GM23338 (cell line): ENCODE results near the gene CCDC85B. TPM values are rescaled to one million over a fixed set of nuclear protein-coding genes. Genes with fewer than 3 reads are reported as not detected.

Experiments used
- ATAC-seq: fragments of 200-7000 bp; cut with Tn5 transposase; 3 replicates; pipeline ENCODE4 v1.9.1; 2020
- DNase-seq: peaks from one replicate; pipeline ENCODE4 v3.0.0-alpha.2; 2015; ENCODE audit warnings: low spot score
- H2AFZ ChIP-seq: fragments of 200-600 bp; sonication (generic); 2 replicates; pipeline ENCODE4 v1.8.0; 2016; ENCODE audit warnings: antibody characterized with exemption, mild to moderate bottlenecking, moderate library complexity
- H3F3A ChIP-seq: fragments of 200-600 bp; sonication (generic); replicated peaks from 2 replicates; pipeline ENCODE4 v1.8.0; 2017; ENCODE audit warnings: antibody characterized with exemption, mixed run types, low read depth
- H3K27ac ChIP-seq: fragments of 200-600 bp; sonication (generic); 2 replicates; pipeline ENCODE4 v1.6.1; 2016; ENCODE audit warnings: low read depth
- H3K27me3 ChIP-seq: fragments of 200-600 bp; sonication (generic); 2 replicates; pipeline ENCODE4 v1.8.0; 2016; ENCODE audit warnings: mild to moderate bottlenecking, mixed run types, moderate library complexity; ENCODE audit not compliant: insufficient read depth
- H3K36me3 ChIP-seq: fragments of 200-600 bp; sonication (generic); 2 replicates; pipeline ENCODE4 v1.8.0; 2016; ENCODE audit warnings: mild to moderate bottlenecking; ENCODE audit not compliant: insufficient read depth
- H3K4me1 ChIP-seq: fragments of 200-600 bp; sonication (generic); 2 replicates; pipeline ENCODE4 v1.8.0; 2016; ENCODE audit warnings: mild to moderate bottlenecking, moderate library complexity; ENCODE audit not compliant: insufficient read depth
- H3K4me2 ChIP-seq: fragments of 200-600 bp; sonication (generic); 2 replicates; pipeline ENCODE4 v1.7.1; 2017; ENCODE audit warnings: mixed run types
- H3K4me3 ChIP-seq: fragments of 200-600 bp; sonication (generic); 2 replicates; pipeline ENCODE4 v1.6.1; 2016; ENCODE audit warnings: mixed run types
- H3K79me2 ChIP-seq: fragments of 200-600 bp; sonication (generic); replicated peaks from 2 replicates; pipeline ENCODE4 v1.8.0; 2017; ENCODE audit warnings: mild to moderate bottlenecking; ENCODE audit not compliant: insufficient read depth
- H3K9me2 ChIP-seq: fragments of 200-600 bp; sonication (generic); 2 replicates; pipeline ENCODE4 v1.8.0; 2017; ENCODE audit not compliant: insufficient read depth
- H4K20me1 ChIP-seq: fragments of 200-600 bp; sonication (generic); replicated peaks from 2 replicates; pipeline ENCODE4 v1.8.0; 2017; ENCODE audit warnings: mild to moderate bottlenecking; ENCODE audit not compliant: insufficient read depth
- H3K27ac Mint-ChIP-seq: 2 replicates; pipeline ENCODE4 v1.8.0; 2020; ENCODE audit warnings: inconsistent platforms, mild to moderate bottlenecking, moderate library complexity, mixed read lengths
- H3K27me3 Mint-ChIP-seq: 3 replicates; pipeline ENCODE4 v1.8.0; 2022; ENCODE audit warnings: low read depth, mild to moderate bottlenecking, moderate library complexity, mixed read lengths, inconsistent platforms; ENCODE audit not compliant: insufficient read depth, poor library complexity
- H3K36me3 Mint-ChIP-seq: 3 replicates; pipeline ENCODE4 v1.8.0; 2021; ENCODE audit warnings: low read depth, mild to moderate bottlenecking, inconsistent platforms, moderate library complexity, mixed read lengths
- H3K4me1 Mint-ChIP-seq: 3 replicates; pipeline ENCODE4 v1.8.0; 2020; ENCODE audit warnings: mild to moderate bottlenecking, inconsistent platforms, mixed read lengths
- H3K4me3 Mint-ChIP-seq: 3 replicates; pipeline ENCODE4 v1.8.0; 2021; ENCODE audit warnings: moderate library complexity, mild to moderate bottlenecking, inconsistent platforms, mixed read lengths
- H3K9me3 Mint-ChIP-seq: 3 replicates; pipeline ENCODE4 v1.8.0; 2020; ENCODE audit warnings: moderate library complexity, mild to moderate bottlenecking, inconsistent platforms, mixed read lengths
- CREB1 ChIP-seq: fragments of 250-450 bp; sonication (Bioruptor Pico); IDR thresholded peaks from 2 replicates; pipeline ENCODE4 v1.5.0; 2020; ENCODE audit warnings: low read depth, mild to moderate bottlenecking, moderate library complexity
- EZH2 ChIP-seq: fragments of 200-600 bp; sonication (generic); IDR thresholded peaks from one replicate; pipeline ENCODE4 v1.8.0; 2017; ENCODE audit warnings: antibody characterized with exemption, mild to moderate bottlenecking, low read depth; ENCODE audit not compliant: unreplicated experiment
- JUNB ChIP-seq: IDR thresholded peaks from one replicate; pipeline ENCODE4 v1.6.1; 2016; ENCODE audit warnings: antibody characterized with exemption; ENCODE audit not compliant: unreplicated experiment
- POLR2AphosphoS5 ChIP-seq: IDR thresholded peaks from 2 replicates; pipeline ENCODE4 v1.6.1; 2016; ENCODE audit warnings: antibody characterized with exemption, low read depth
- STAT1 ChIP-seq: IDR thresholded peaks from one replicate; pipeline ENCODE4 v1.6.1; 2016; ENCODE audit warnings: antibody characterized with exemption; ENCODE audit not compliant: unreplicated experiment
- ZNF114 ChIP-seq: fragments of 250-450 bp; sonication (Bioruptor Pico); IDR thresholded peaks from 2 replicates; pipeline ENCODE4 v1.5.0; 2020; ENCODE audit warnings: mild to moderate bottlenecking, moderate library complexity
- ZNF331 ChIP-seq: fragments of 250-450 bp; sonication (Bioruptor Pico); IDR thresholded peaks from 2 replicates; pipeline ENCODE4 v1.5.0; 2020; ENCODE audit warnings: low read depth, mild to moderate bottlenecking, moderate library complexity
- ZNF462 ChIP-seq: fragments of 250-450 bp; sonication (Bioruptor Pico); IDR thresholded peaks from 2 replicates; pipeline ENCODE4 v1.5.0; 2020; ENCODE audit warnings: mild to moderate bottlenecking, moderate library complexity
- polyA plus RNA-seq: library from polyadenylated mRNA; unstranded; fragments of >200 nt; fragmentation: Nextera tagmentation; extraction: Ambion mirVana; gene quantifications from 2 replicates; pipeline ENCODE4 v1.2.1, GENCODE V29; 2016
- total RNA-seq: library from RNA; depleted of rRNA; stranded (reverse); fragments of >200 nt; shearing (Covaris generic); gene quantifications from 2 replicates; pipeline ENCODE4 v1.2.3, GENCODE V29; 2014

The CCDC85B gene
- total and polyA plus RNA-seq, 2 experiments from 2014 or later: 54.5 to 66.3 TPM

GRCh38 chr11:65883058-65883761, 7.3 kb upstream of the CCDC85B start:
- Mint-ChIP-seq H3K4me1 (peaks cover 13% of the 10 kb centered on the region), H3K27me3 (peaks cover 13% of the 10 kb centered on the region), H3K36me3 (peaks cover 45% of the 10 kb centered on the region), H3K4me3 (no peak overlapping the region; the same call in 2 of the 3 replicates), H3K9me3 (peaks cover 2% of the 10 kb centered on the region; the same call in 1 of the 3 replicates), H3K27ac (no peak overlapping the region)
- H3K9me2 ChIP-seq: no peaks in the 10 kb centered on the region
- TF ChIP-seq ZNF331 (CRISPR knock-in tag) (no peak), EZH2 (no peak), ZNF114 (CRISPR knock-in tag) (no peak), JUNB (no peak), POLR2AphosphoS5 (no peak), STAT1 (no peak), ZNF462 (CRISPR knock-in tag) (no peak), CREB1 (no peak)
- no peak overlapping the region for H3K4me2 ChIP-seq
- no peak for ATAC-seq
- DNase-seq: no peak
- no peaks in the 10 kb centered on the region for H3K27me3 ChIP-seq
- H2AFZ ChIP-seq: no peak overlapping the region
- H3K4me1 ChIP-seq: peaks cover 7% of the 10 kb centered on the region; the same call in 1 of the 2 replicates
- H3K27ac ChIP-seq: no peak overlapping the region
- no peak overlapping the region for H3K4me3 ChIP-seq
- peaks cover 18% of the 10 kb centered on the region; the same call in 1 of the 2 replicates for H4K20me1 ChIP-seq
- H3K79me2 ChIP-seq: 0 out of 2 replicates have a peak, but pooled peaks cover 9% of the 10 kb centered on the region
- peaks cover 14% of the 10 kb centered on the region; the same call in 1 of the 2 replicates for H3K36me3 ChIP-seq
- peaks cover 24% of the 10 kb centered on the region for H3F3A ChIP-seq
